GM18499 (cell line): Measurements from ENCODE around the gene PIK3C2G.

Experiments
- ATAC-seq: cut with Tn5 transposase; IDR thresholded peaks from one replicate; pipeline ENCODE4 v1.9.1; 2021; ENCODE audit warnings: moderate number of reproducible peaks; ENCODE audit not compliant: insufficient read depth, unreplicated experiment

Gene PIK3C2G

DNA sequence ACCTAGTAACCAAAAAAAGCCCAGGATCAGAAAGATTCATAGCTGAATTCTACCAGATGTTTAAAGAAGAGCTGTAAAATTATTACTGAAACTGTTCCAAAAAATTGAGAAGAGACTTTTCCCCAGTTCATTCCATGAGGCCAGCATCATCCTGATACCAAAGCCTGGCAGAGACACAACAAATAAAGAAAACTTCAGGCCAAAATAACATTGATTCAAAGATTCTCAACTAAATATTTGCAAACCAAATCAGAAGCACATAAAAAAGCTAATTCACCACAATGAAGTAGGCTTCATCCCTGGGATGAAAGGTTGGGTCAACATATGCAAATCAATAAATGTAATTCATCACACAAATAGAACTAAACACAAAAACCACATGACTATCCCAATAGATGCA is 325.3 kb downstream of the PIK3C2G start:
- no peak for ATAC-seq

DNA sequence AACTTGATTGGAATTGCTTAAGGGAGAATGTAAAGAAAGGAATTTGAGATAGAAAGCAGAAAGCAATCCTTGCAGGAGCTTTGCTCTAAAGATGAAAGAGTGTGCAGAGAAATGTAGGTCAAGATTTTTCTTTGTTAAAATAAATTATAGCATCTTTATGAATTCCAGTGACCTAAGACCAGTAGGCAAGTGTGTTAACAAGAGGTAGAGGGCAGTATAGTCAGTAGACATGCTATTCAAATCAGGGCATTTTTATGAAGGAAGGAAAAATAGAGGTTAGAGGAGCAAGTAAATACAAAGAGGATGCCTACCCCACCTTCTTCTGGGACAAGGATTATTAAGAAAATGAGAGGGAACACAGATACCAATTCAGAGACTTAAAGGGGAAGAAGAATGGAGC is 328.0 kb downstream of the PIK3C2G start:
- no peak for ATAC-seq

DNA sequence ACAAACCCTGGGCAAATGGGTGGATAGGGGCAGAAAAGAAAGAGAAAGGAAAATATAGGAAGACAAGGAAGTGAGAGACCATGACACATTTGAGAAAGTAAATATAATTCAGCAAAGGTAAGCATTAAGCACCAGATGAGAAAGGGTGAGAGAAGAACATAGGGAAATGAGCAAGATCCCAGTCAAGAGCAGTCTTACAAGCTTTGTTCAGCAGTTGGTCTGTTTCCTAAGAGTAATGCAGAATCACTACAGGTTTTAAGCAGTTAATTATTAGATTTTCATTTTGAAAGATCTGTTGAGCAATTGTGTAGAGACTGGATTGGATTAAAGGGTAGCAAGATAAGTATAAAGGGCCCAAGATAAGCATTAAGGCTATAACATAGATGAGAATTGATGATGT is 330.2 kb downstream of the PIK3C2G start:
- ATAC-seq = no peak

DNA sequence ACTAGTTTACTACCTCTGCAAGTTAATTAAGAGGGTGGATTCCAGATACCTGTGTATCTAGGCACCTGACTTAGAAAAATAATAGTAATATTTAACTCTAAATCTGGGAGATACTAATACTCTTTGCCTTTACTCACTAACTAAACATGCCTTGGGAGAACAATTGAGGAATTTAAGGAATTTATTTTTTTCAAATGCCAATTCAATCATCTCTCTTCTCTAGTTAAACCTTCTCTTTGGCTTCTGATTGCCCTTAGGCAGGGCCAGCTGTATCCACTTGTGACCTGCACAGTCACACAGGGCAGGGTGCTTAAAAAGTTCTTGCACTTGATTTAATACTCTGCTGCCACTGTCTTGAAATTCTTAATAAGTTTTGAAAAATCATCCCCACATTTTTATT is 334.1 kb downstream of the PIK3C2G start:
- no peak for ATAC-seq

- no peak for ATAC-seq
Observed at GRCh38 chr12:18601962-18602361, 340.6 kb downstream of the PIK3C2G start.

DNA sequence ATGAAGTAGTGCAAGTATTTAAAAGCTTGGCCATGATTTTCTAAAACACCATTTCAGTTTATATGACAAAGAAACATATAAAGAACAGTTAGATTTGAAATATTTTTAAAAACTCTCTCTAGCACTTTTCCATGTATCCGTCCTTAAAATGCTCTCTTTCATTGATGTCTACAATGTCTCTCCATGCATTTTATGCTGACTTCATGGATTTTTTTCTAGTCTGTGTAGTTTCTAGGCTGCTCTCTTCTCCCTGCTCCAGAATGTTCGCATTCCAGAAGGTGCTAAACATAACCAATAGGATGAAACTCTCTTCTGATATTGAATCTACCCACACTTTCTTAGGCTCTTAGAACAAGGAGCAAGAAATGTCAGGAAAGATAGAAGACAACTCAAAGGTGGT is 351.7 kb downstream of the PIK3C2G start:
- ATAC-seq = no peak

DNA sequence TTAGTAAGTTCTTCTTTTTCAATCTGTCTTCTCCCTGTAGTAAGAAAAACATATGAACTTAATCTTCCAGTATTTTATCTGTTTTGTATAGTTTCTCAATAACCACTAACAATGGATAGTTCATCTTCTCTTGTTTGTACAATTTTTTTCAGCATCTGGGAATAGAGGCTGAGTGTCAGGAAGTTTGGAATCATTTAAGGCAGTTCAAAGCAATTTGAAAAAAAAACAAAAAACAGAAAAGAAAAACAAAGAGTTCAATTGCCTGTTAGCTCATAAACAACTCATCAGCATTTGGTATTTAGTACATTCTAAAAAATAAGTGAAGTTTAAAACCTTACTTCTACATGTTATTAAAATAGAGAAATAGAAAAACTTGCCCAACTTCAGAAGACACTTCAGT is 359.7 kb downstream of the PIK3C2G start:
- ATAC-seq = no peak

- ATAC-seq = no peak
Observed at GRCh38 chr12:18629445-18629844, 368.1 kb downstream of the PIK3C2G start.

DNA sequence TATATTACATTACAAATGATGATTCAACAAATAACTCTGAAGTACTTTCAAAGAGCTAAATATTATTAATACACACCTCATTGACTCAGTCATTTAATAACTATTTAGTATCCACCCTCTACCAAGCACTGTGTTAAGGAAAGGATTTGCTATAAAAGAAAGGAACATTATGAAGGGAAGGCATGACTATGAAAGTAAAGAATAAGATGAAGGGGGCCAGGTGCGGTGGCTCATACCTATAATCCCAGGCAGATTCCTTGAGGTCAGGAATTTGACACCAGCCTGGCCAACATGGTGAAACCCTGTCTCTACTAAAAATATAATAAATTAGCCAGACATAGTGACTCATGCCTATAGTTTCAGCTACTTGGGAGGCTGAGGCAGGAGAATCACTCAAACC is 368.6 kb downstream of the PIK3C2G start:
- ATAC-seq = no peak

DNA sequence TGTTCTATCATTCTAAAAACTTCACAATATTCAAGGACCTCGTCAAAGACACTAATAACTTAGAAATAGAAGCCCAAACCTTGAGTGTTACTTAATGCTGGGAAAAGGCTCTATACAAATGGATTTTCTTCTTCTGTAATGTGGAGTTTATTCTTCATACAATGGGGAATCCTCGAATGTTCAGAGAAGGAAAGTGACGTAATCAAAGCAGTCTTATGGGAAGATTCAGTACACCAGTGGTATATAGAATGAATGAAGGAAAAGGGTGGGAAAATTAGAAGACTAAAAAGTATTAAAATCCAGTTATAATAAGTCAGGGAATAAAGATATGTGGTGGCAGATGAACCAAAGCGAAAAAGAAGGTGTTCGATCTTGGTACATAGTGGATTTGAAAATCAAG is 370.0 kb downstream of the PIK3C2G start:
- ATAC-seq = no peak

DNA sequence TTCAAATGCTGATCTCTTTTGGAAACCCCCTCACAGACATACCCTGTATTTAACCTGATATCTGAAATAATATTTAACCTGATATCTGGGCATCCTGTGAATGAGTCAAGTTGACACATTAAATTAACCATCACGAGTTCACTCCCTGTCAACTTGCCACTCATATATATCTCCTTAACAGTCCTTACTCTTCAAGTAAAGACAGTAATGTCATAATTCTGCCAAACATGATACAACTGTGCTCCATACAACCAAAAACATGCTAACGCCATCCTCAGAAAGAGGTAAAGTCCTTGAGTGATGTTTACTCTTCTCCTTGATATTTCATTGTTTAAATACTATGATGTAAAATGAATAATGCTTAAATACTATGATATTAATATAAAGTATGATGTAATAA is 371.5 kb downstream of the PIK3C2G start:
- ATAC-seq = no peak

DNA sequence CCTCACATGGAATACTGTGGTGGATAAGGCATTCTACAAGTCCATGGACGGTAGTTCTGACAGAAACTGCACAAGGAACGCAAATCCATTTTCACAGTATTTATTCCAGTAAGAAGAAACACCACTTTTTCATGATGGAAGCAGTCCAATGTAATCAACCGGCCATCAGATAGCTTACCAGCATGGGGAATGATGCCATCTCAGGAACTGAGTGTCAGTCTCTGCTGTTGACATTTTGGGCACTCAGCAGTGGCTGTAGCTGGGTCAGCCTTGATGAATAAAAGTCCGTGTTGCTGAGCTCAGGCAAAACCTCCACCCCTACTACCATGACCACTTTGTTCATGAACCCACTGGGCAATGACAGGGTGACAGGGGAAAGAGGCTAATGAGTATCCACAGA is 373.1 kb downstream of the PIK3C2G start:
- ATAC-seq = no peak

GRCh38 chr12:18640321-18640955 is 379.1 kb downstream of the PIK3C2G start:
- ATAC-seq = no peak

DNA sequence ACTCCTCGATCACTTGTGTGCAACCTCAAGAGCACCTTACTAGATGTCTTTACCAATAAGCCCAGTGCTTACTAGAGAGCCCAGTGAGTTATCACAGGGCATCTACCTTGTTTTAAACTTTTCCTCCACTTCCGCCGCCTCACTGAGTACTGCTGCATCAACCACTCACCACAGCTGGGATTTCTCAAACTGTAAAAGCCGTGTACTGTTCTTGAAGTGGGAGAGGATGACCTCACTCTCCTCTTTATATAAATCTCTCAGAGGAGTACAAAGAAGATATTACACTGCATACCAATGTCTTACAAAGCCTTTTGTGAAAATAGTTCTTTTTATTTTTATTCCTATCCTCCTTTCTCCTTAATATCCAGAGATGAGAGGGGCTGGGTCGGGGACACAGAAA is 382.4 kb downstream of the PIK3C2G start:
- no peak for ATAC-seq

- no peak for ATAC-seq
Observed at GRCh38 chr12:18644564-18644963, 383.2 kb downstream of the PIK3C2G start.

GRCh38 chr12:18646286-18646890 is 385.1 kb downstream of the PIK3C2G start:
- ATAC-seq = no peak

GRCh38 chr12:18651525-18651924 is 390.2 kb downstream of the PIK3C2G start:
- no peak for ATAC-seq

DNA sequence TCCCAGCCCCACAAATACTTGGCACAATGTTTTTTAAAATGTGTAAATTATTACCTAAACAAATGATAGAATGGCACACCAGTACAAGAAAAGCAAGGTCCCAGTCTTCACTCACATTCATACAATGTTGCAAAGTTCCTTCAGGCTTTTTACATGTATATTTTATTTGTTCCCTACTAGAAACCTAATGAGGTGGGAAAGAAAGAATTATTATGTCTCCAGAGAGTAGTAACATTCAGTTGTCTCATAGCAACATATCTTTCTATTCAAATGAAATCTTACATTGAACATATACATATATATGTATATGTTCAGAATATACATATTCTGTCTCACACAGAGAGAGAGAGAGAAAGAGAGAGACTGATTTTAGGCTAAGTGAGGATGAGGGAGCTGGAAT is 391.3 kb downstream of the PIK3C2G start:
- no peak for ATAC-seq

DNA sequence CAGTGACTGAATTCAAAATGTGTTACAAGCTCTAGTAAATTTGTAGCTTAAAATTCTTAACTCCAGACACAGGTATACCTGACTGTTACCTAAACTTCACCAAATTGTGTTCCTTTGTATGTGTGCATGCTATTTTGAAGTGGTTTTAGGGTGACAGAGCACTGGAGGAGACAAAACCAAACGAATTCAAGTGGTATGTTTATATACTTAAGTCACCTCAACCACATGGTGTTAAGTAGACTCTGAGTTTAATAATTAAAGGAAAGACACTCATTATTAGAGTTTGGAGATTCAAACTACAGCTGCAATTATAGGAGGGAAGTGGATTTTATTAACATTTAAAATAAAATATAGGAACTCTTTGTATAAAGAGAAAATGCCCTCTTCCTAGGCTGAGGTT is 392.1 kb downstream of the PIK3C2G start:
- no peak for ATAC-seq

GRCh38 chr12:18655351-18655750 is 394.0 kb downstream of the PIK3C2G start:
- no peak for ATAC-seq

- ATAC-seq = no peak
Observed at GRCh38 chr12:18658179-18658578, 396.9 kb downstream of the PIK3C2G start.

- ATAC-seq = no peak
Observed at GRCh38 chr12:18658829-18659228, 397.5 kb downstream of the PIK3C2G start.
